Activated T-helper 1 cell treated with Interleukin-2 at 50 U/mL for 16 hours (primary cell): Measurements from ENCODE around the gene HIBADH.
"Not testable (repeated sequence)": the region's sequence is repeated elsewhere in the genome, so short reads cannot be mapped to it uniquely, and the experiment has no call there.

Experiments
- DNase-seq: peaks from one replicate; pipeline ENCODE4 v3.0.0-alpha.2; 2020; ENCODE audit warnings: low read depth

The HIBADH gene

GRCh38 chr7:27600247-27600646 lies 62.4 kb downstream of the HIBADH start:
- DNase-seq: no peak

- DNase-seq: no peak
Measured at GRCh38 chr7:27595009-27595408, 67.7 kb downstream of the HIBADH start.

- DNase-seq: no peak
Measured at GRCh38 chr7:27593226-27593625, 69.5 kb downstream of the HIBADH start.

GRCh38 chr7:27590416-27590815 lies 72.3 kb downstream of the HIBADH start:
- no peak for DNase-seq

GRCh38 chr7:27587429-27587828 lies 75.3 kb downstream of the HIBADH start:
- DNase-seq: no peak

- DNase-seq: no peak
Measured at GRCh38 chr7:27586825-27587224, 75.9 kb downstream of the HIBADH start.

- DNase-seq: no peak
Measured at GRCh38 chr7:27585781-27586447, 76.8 kb downstream of the HIBADH start.

GRCh38 chr7:27581906-27582305 lies 80.8 kb downstream of the HIBADH start:
- no peak for DNase-seq

- no peak for DNase-seq
Measured at GRCh38 chr7:27581119-27581518, 81.6 kb downstream of the HIBADH start.

- DNase-seq: no peak
Measured at GRCh38 chr7:27579565-27579964, 83.1 kb downstream of the HIBADH start.

GRCh38 chr7:27578169-27578568 lies 84.5 kb downstream of the HIBADH start:
- not testable (repeated sequence) for DNase-seq

- DNase-seq: no peak
Measured at GRCh38 chr7:27576360-27576944, 86.2 kb downstream of the HIBADH start.

- DNase-seq: no peak
Measured at GRCh38 chr7:27575613-27576012, 87.1 kb downstream of the HIBADH start.

GRCh38 chr7:27569106-27569505 lies 93.6 kb downstream of the HIBADH start:
- DNase-seq: no peak

- DNase-seq: no peak
Measured at GRCh38 chr7:27567266-27567665, 95.4 kb downstream of the HIBADH start.

- DNase-seq: no peak
Measured at GRCh38 chr7:27564881-27565482, 97.7 kb downstream of the HIBADH start.

GRCh38 chr7:27560706-27561235 lies 101.9 kb downstream of the HIBADH start:
- no peak for DNase-seq

GRCh38 chr7:27555670-27556069 lies 107.0 kb downstream of the HIBADH start:
- DNase-seq: no peak

- DNase-seq: no peak
Measured at GRCh38 chr7:27554826-27555225, 107.9 kb downstream of the HIBADH start.

- no peak for DNase-seq
Measured at GRCh38 chr7:27553273-27553672, 109.4 kb downstream of the HIBADH start.

GRCh38 chr7:27551803-27552400 lies 110.8 kb downstream of the HIBADH start:
- no peak for DNase-seq

- DNase-seq: no peak
Measured at GRCh38 chr7:27549606-27550005, 113.1 kb downstream of the HIBADH start.

- DNase-seq: no peak
Measured at GRCh38 chr7:27548304-27548703, 114.4 kb downstream of the HIBADH start.
